H1 (cell line): ENCODE data around the gene SLC8A1. TPM values are rescaled to one million over a fixed set of nuclear protein-coding genes. Genes with fewer than 3 reads are reported as not detected.

ENCODE experiments used
- CTCF ChIA-PET: fragments of 300-600 bp; sonication (Branson Sonifier 250); formaldehyde crosslinking; loops from one replicate; lab custom pipeline; 2021; ENCODE audit not compliant: partially characterized antibody; lab: Charles Lee
- POLR2A ChIA-PET: fragments of 300-600 bp; sonication (Branson Sonifier 250); formaldehyde crosslinking; loops from one replicate; lab custom pipeline; 2021; ENCODE audit warnings: inconsistent platforms; ENCODE audit not compliant: partially characterized antibody; lab: Charles Lee
- DNase-seq, 2 experiments: peaks; one replicate each; pipeline versions ENCODE4 v3.0.0 to v3.0.0-alpha.2; 2010 to 2022; ENCODE audit warnings: low spot score in 2 of 2, low read depth in 1 of 2, mixed read lengths in 1 of 2
- FAIRE-seq: peaks from 2 replicates; lab custom pipeline; 2011; peaks lifted over from hg19 to GRCh38; lab: Jason Lieb, UNC
- H2AFZ ChIP-seq: 2 replicates; pipeline ENCODE4 v1.8.1; 2012; ENCODE audit warnings: low read length, inconsistent platforms
- H2AK5ac ChIP-seq: 2 replicates; pipeline ENCODE4 v1.6.1; 2013; ENCODE audit warnings: low read depth, low read length
- H2BK120ac ChIP-seq: replicated peaks from 2 replicates; pipeline ENCODE3; 2013; ENCODE audit warnings: low read depth, low read length, inconsistent platforms
- H2BK12ac ChIP-seq: 2 replicates; pipeline ENCODE4 v1.6.1; 2013; ENCODE audit warnings: low read depth, low read length
- H2BK15ac ChIP-seq: 2 replicates; pipeline ENCODE4 v1.6.1; 2013; ENCODE audit warnings: low read length
- H2BK20ac ChIP-seq: 2 replicates; pipeline ENCODE4 v1.6.1; 2013; ENCODE audit warnings: low read length
- H2BK5ac ChIP-seq: 2 replicates; pipeline ENCODE4 v1.6.1; 2013; ENCODE audit warnings: low read depth, low read length
- H3K14ac ChIP-seq: 2 replicates; pipeline ENCODE4 v1.6.1; 2013; ENCODE audit warnings: inconsistent platforms; ENCODE audit not compliant: insufficient read length
- H3K18ac ChIP-seq: 2 replicates; pipeline ENCODE4 v1.6.1; 2013; ENCODE audit warnings: low read length; ENCODE audit errors: extremely low read depth
- H3K23ac ChIP-seq: 2 replicates; pipeline ENCODE4 v1.6.1; 2013; ENCODE audit warnings: inconsistent platforms; ENCODE audit not compliant: insufficient read length
- H3K23me2 ChIP-seq: 2 replicates; pipeline ENCODE4 v1.6.1; 2013; ENCODE audit warnings: low read depth, low read length
- H3K27ac ChIP-seq: 2 replicates; pipeline ENCODE4 v1.6.1; 2011; ENCODE audit warnings: low read depth, low read length, inconsistent platforms
- H3K27me3 ChIP-seq, 4 experiments: replicated peaks in 1 of 4; 1 replicate in 1 of 4; 2 replicates in 3 of 4; pipeline versions ENCODE4 v1.6.1 to v1.8.1; 2011 to 2013; ENCODE audit warnings: low read length in 3 of 4, mild to moderate bottlenecking in 3 of 4, inconsistent platforms in 2 of 4, mixed read lengths in 2 of 4, moderate library complexity in 1 of 4; ENCODE audit not compliant: control insufficient read depth in 3 of 4, insufficient read depth in 3 of 4; ENCODE audit errors: extremely low read depth in 1 of 4
- H3K36me3 ChIP-seq, 4 experiments: 2 replicates each; pipeline versions ENCODE4 v1.6.1 to v1.8.1; 2011 to 2013; ENCODE audit warnings: mild to moderate bottlenecking in 4 of 4, low read length in 3 of 4, moderate library complexity in 2 of 4, control low read depth in 1 of 4, inconsistent platforms in 1 of 4; ENCODE audit not compliant: insufficient read depth in 4 of 4, control insufficient read depth in 2 of 4
- H3K4ac ChIP-seq: replicated peaks from 2 replicates; pipeline ENCODE3; 2013; ENCODE audit warnings: low read length, low read depth, mixed read lengths, inconsistent platforms; ENCODE audit not compliant: insufficient read length
- H3K4me1 ChIP-seq, 4 experiments: replicated peaks in 1 of 4; 1 replicate in 1 of 4; 2 replicates in 3 of 4; pipeline versions ENCODE4 v1.6.1 to v1.8.1; 2011 to 2013; ENCODE audit warnings: low read length in 3 of 4, inconsistent platforms in 2 of 4, mixed read lengths in 1 of 4; ENCODE audit not compliant: insufficient read depth in 4 of 4, control insufficient read depth in 3 of 4
- H3K4me2 ChIP-seq, 2 experiments: 2 replicates each; pipeline versions ENCODE4 v1.6.1 to v1.8.1; 2011 to 2013; ENCODE audit warnings: low read depth in 2 of 2, low read length in 2 of 2, control low read depth in 1 of 2, inconsistent platforms in 1 of 2, mild to moderate bottlenecking in 1 of 2; ENCODE audit not compliant: insufficient read depth in 1 of 2
- H3K4me3 ChIP-seq, 4 experiments: fragments of 200-600, 300-600 bp in 1 of 4; sonication (generic), shearing (Covaris generic), sonication (Bioruptor Twin) in 1 of 4; 2 replicates each; pipeline versions ENCODE4 v1.5.1 to v1.8.1; 2011 to 2016; ENCODE audit warnings: low read length in 4 of 4, low read depth in 3 of 4, control low read depth in 2 of 4, inconsistent platforms in 2 of 4, mild to moderate bottlenecking in 2 of 4, mixed read lengths in 1 of 4, moderate library complexity in 1 of 4; ENCODE audit not compliant: insufficient read depth in 2 of 4; ENCODE audit errors: extremely low read depth in 1 of 4
- H3K56ac ChIP-seq: replicated peaks from 2 replicates; pipeline ENCODE3; 2013; ENCODE audit warnings: low read depth, mild to moderate bottlenecking, mixed read lengths, low read length, inconsistent platforms; ENCODE audit not compliant: insufficient read length
- H3K79me1 ChIP-seq: 2 replicates; pipeline ENCODE4 v1.6.1; 2013; ENCODE audit warnings: low read depth, low read length, control low read depth
- H3K79me2 ChIP-seq, 2 experiments: 2 replicates each; pipeline versions ENCODE4 v1.6.1 to v1.8.1; 2012 to 2013; ENCODE audit warnings: low read length in 2 of 2, mild to moderate bottlenecking in 2 of 2, inconsistent platforms in 1 of 2; ENCODE audit not compliant: insufficient read depth in 2 of 2, control insufficient read depth in 1 of 2
- H3K9ac ChIP-seq, 4 experiments: replicated peaks in 1 of 4; 1 replicate in 1 of 4; 2 replicates in 3 of 4; pipeline versions ENCODE4 v1.6.1 to v1.8.1; 2011 to 2013; ENCODE audit warnings: low read depth in 3 of 4, low read length in 3 of 4, control low read depth in 2 of 4, mild to moderate bottlenecking in 2 of 4, moderate library complexity in 2 of 4, inconsistent platforms in 1 of 4; ENCODE audit errors: extremely low read depth in 1 of 4
- H3K9me3 ChIP-seq, 2 experiments: 2 replicates each; pipeline versions ENCODE4 v1.6.1 to v1.8.1; 2012 to 2013; ENCODE audit warnings: mild to moderate bottlenecking in 2 of 2, moderate library complexity in 2 of 2, control low read depth in 1 of 2, inconsistent platforms in 1 of 2, low read depth in 1 of 2, low read length in 1 of 2, mixed read lengths in 1 of 2; ENCODE audit not compliant: insufficient read depth in 2 of 2
- H4K20me1 ChIP-seq, 2 experiments: replicated peaks in 1 of 2; 2 replicates each; pipeline versions ENCODE3 to v1.8.1; 2011 to 2013; ENCODE audit warnings: inconsistent platforms in 2 of 2, low read length in 2 of 2, mild to moderate bottlenecking in 1 of 2; ENCODE audit not compliant: insufficient read depth in 2 of 2, control insufficient read depth in 1 of 2
- H4K5ac ChIP-seq: 2 replicates; pipeline ENCODE4 v1.6.1; 2013; ENCODE audit warnings: low read length, low read depth, mixed read lengths, inconsistent platforms; ENCODE audit not compliant: insufficient read length
- H4K8ac ChIP-seq: 2 replicates; pipeline ENCODE4 v1.8.0; 2013; ENCODE audit warnings: mild to moderate bottlenecking, moderate library complexity, low read length, inconsistent platforms; ENCODE audit not compliant: insufficient read depth; ENCODE audit errors: extremely low read depth
- H4K91ac ChIP-seq: replicated peaks from 2 replicates; pipeline ENCODE3; 2013; ENCODE audit warnings: low read length, mixed read lengths, inconsistent platforms; ENCODE audit not compliant: insufficient read length
- PHF8 ChIP-seq: fragments of 200-600 bp; sonication (generic); conservative IDR thresholded peaks from 2 replicates; pipeline ENCODE4 v1.7.1; 2012; ENCODE audit warnings: low read depth, mild to moderate bottlenecking, inconsistent platforms, low read length, moderate library complexity
- WGBS, 2 experiments: shearing (Covaris generic) in 1 of 2; methylation state at CpG; one replicate each; pipeline versions ENCODE4 v1.1.6 to v1.1.7; 2013 to 2015; ENCODE audit warnings: low lambda C conversion rate in 2 of 2, mixed read lengths in 2 of 2, inconsistent platforms in 1 of 2, low coverage in 1 of 2, missing lambda C conversion rate in 1 of 2; ENCODE audit not compliant: insufficient replicate concordance in 2 of 2, insufficient coverage in 1 of 2, insufficient read length in 1 of 2; ENCODE audit errors: extremely low coverage in 1 of 2, missing lambda C conversion rate in 1 of 2; 5-methylcytosine and 5-hydroxymethylcytosine counted together
- polyA plus RNA-seq, 7 experiments: library from polyadenylated mRNA; depleted of rRNA in 3 of 7; stranded (reverse) in 5 of 7; unstranded in 2 of 7; fragments of >200 nt in 5 of 7; fragments of 200-250 nt in 2 of 7; gene quantifications; 1 replicate in 5 of 7; 2 replicates in 1 of 7; 4 replicates in 1 of 7; pipeline versions ENCODE4 v1.2.1 to v1.2.3, GENCODE V29; 2011 to 2013; ENCODE audit warnings: missing spikeins in 2 of 7, mixed read lengths in 2 of 7
- total RNA-seq: library from RNA; stranded (reverse); fragmentation: NEBNext Ultra II Directional; extraction: Animal tissue kit (Norgen Biotek cat#: 25700); gene quantifications from 2 replicates; pipeline ENCODE4 v1.2.1, GENCODE V29; 2021

The SLC8A1 gene
- total and polyA plus RNA-seq, 2 of the 8 experiments (the other 6 are each of a cell fraction or from before 2014, with no cell fraction given): 0.68 to 3.6 TPM

GRCh38 chr2:40457837-40458236 lies 5.9 kb upstream of the SLC8A1 start:
- Histone ChIP-seq H3K56ac (no peak overlapping the region), H4K20me1 (no peaks in the 10 kb centered on the region), H4K91ac (no peak overlapping the region), H2BK5ac (no peak overlapping the region), H3K27ac (no peak overlapping the region), H3K23me2 (no peaks in the 10 kb centered on the region), H4K5ac (no peak overlapping the region), H3K4ac (no peak overlapping the region), H3K9ac (no peak overlapping the region), H3K4me1 (peaks cover 0 to 4% (median 1%) of the 10 kb centered on the region in 4 experiments; a peak in 4 of 7 replicates), H3K14ac (no peak overlapping the region), H2AK5ac (no peak overlapping the region), H2AFZ (no peak overlapping the region), H3K79me1 (no peaks in the 10 kb centered on the region), H3K23ac (no peak overlapping the region), H3K36me3 (no peaks in the 10 kb centered on the region), H2BK12ac (no peak overlapping the region), H3K27me3 (peaks cover 0 to 8% (median 5%) of the 10 kb centered on the region in 4 experiments; a peak in 4 of 7 replicates), H3K4me3 (no peak overlapping the region), H4K8ac (no peak overlapping the region), H2BK120ac (no peak overlapping the region), H2BK15ac (no peak overlapping the region), H3K79me2 (no peaks in the 10 kb centered on the region), H2BK20ac (no peak overlapping the region), H3K4me2 (no peak overlapping the region), H3K18ac (no peak overlapping the region), H3K9me3 (no peaks in the 10 kb centered on the region)
- WGBS, 2 experiments: 91% methylated on average over 5 of the region's 5 CpGs; no CpG with 5 or more reads in 1 of the 2 experiments
- no peak for DNase-seq
- CTCF ChIA-PET: interaction anchor here (1.6 kb wide), 1 partner anchor 9 kb away, joined by 3 read pairs; no protein-coding TSS in a partner anchor
- FAIRE-seq: no peak
- POLR2A ChIA-PET: no interaction called here
- TF ChIP-seq PHF8: no peak
